ENCODE data around the gene MICAL2. TPM values are rescaled to one million over a fixed set of nuclear protein-coding genes. Genes with fewer than 3 reads are reported as not detected.

Gene MICAL2
- total RNA-seq, 4 donors from 2014 or later: 109 to 197 (median 183) TPM

GRCh38 chr11:12125609-12126149 lies 15.3 kb downstream of the MICAL2 start:
- Histone ChIP-seq H3K4me1 (peaks cover 0 to 57% (median 1%) of the 10 kb centered on the region in 4 donors), H3K36me3 (peaks cover 0 to 6% (median 0%) of the 10 kb centered on the region in 3 donors), H3K27ac (peak overlapping the region in 2 of 4 donors; percentile 36 to 38), H3K27me3 (no peaks in the 10 kb centered on the region), H3K4me3 (no peak overlapping the region), H3K9me3 (no peaks in the 10 kb centered on the region)
- TF ChIP-seq, protein P1, sequence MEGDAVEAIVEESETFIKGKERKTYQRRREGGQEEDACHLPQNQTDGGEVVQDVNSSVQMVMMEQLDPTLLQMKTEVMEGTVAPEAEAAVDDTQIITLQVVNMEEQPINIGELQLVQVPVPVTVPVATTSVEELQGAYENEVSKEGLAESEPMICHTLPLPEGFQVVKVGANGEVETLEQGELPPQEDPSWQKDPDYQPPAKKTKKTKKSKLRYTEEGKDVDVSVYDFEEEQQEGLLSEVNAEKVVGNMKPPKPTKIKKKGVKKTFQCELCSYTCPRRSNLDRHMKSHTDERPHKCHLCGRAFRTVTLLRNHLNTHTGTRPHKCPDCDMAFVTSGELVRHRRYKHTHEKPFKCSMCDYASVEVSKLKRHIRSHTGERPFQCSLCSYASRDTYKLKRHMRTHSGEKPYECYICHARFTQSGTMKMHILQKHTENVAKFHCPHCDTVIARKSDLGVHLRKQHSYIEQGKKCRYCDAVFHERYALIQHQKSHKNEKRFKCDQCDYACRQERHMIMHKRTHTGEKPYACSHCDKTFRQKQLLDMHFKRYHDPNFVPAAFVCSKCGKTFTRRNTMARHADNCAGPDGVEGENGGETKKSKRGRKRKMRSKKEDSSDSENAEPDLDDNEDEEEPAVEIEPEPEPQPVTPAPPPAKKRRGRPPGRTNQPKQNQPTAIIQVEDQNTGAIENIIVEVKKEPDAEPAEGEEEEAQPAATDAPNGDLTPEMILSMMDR (IDR thresholded peaks at IDR 0.05): no peak
- TF ChIP-seq POLR2A (IDR thresholded peaks at IDR 0.05): no peak
- no peak for DNase-seq

DNA sequence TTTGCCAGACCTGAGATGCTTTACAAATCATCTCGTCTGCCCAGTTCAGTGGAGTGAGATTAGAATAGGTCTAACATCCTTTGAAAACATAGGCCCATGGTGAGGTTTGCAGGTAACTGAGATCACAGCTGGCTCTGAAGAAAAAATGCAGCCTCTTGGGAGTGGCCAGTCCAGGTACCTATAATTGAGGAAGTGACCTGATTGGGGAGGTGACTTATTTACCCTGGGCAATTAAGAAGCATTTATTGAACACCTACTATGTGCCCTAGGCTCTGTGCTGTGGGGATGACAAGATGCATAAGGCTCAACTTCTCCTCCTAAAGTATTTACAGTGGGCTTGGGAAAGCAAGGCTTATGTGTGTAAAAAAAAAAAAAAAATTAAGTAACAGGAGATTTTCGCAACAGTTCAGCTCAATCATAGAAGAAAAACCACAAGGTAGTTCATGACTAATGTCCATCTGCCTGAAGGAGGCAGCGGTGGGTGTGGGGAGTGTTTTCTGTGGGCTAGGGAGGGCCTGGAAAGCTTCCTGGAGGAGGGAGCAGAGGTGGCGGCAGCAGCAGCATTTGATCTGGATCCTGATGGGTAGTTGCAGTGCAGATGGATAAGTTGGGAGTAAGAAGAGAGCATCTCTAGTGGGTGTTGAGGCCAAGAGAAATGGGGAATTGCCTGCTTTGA lies 16.1 kb downstream of the MICAL2 start:
- Histone ChIP-seq H3K9me3 (no peaks in the 10 kb centered on the region), H3K27ac (peak overlapping the region in 2 of 4 donors; percentile 36 to 38), H3K36me3 (peaks cover 0 to 5% (median 0%) of the 10 kb centered on the region in 3 donors), H3K4me1 (peaks cover 0 to 57% (median 1%) of the 10 kb centered on the region in 4 donors), H3K27me3 (no peaks in the 10 kb centered on the region), H3K4me3 (no peak overlapping the region)
- TF ChIP-seq POLR2A (IDR thresholded peaks at IDR 0.05): no peak
- TF ChIP-seq, protein P1 (IDR thresholded peaks at IDR 0.05): no peak
- no peak for DNase-seq

- Histone ChIP-seq H3K4me3 (no peak overlapping the region), H3K36me3 (no peaks in the 10 kb centered on the region), H3K27me3 (no peaks in the 10 kb centered on the region), H3K27ac (no peak overlapping the region), H3K4me1 (peaks cover 0 to 59% (median 1%) of the 10 kb centered on the region in 4 donors), H3K9me3 (no peaks in the 10 kb centered on the region)
- no peak for DNase-seq
- TF ChIP-seq, protein P1 (IDR thresholded peaks at IDR 0.05): no peak
These were observed 17.0 kb downstream of the MICAL2 start for GRCh38 chr11:12127206-12127898.

DNA sequence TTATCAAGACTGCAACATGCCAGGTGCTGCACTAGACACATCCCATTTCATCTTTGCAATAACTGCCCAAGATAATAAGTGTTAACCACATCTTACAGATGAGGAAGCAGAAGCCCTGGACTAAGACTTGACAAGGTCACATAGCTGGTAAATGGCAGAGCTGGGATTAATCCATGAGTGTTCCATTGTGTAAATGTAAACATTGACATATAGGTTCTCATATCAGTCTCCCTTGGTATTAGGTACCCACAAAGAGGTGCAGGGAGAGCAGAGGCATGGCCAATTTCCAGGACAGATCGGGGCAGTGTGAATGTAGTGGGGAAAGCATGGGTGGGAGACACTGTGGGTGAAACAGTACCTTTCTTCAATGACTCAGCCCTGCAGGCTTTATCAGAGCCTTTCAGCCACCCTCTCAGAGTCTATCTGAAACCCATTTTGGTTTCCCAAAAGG lies 17.9 kb downstream of the MICAL2 start:
- TF ChIP-seq, protein P1 (IDR thresholded peaks at IDR 0.05): no peak
- no peak for TF ChIP-seq POLR2A (IDR thresholded peaks at IDR 0.05)
- Histone ChIP-seq H3K4me1 (peaks cover 0 to 58% (median 1%) of the 10 kb centered on the region in 4 donors), H3K9me3 (no peaks in the 10 kb centered on the region), H3K36me3 (no peaks in the 10 kb centered on the region), H3K27me3 (no peaks in the 10 kb centered on the region), H3K4me3 (no peak overlapping the region), H3K27ac (no peak overlapping the region)
- no peak for DNase-seq

- peaks cover 0 to 56% (median 1%) of the 10 kb centered on the region in 4 donors for H3K4me1 ChIP-seq
- H3K9me3 ChIP-seq: no peaks in the 10 kb centered on the region
- H3K4me3 ChIP-seq: no peak overlapping the region
- no peak for DNase-seq
- H3K27me3 ChIP-seq: no peaks in the 10 kb centered on the region
- H3K27ac ChIP-seq: no peak overlapping the region
- TF ChIP-seq, protein P1 (IDR thresholded peaks at IDR 0.05): no peak
- no peak for TF ChIP-seq POLR2A (IDR thresholded peaks at IDR 0.05)
- H3K36me3 ChIP-seq: no peaks in the 10 kb centered on the region
These were observed 18.8 kb downstream of the MICAL2 start for GRCh38 chr11:12129227-12129626.
